Mesothelial cell of epicardium (in vitro differentiated cells): Measurements from ENCODE around the gene HBS1L. TPM values are rescaled to one million over a fixed set of nuclear protein-coding genes. Genes with fewer than 3 reads are reported as not detected.
A peak's percentile ranks its signal among the peaks of the same experiment; 100 is the strongest.

ENCODE experiments used
- DNase-seq, 2 experiments: peaks; one replicate each; pipeline ENCODE4 v3.0.0; 2021; ENCODE audit warnings: low spot score in 2 of 2; ENCODE audit not compliant: unreplicated experiment in 2 of 2
- H3K27ac Mint-ChIP-seq: 2 replicates; pipeline ENCODE4 v1.8.0; 2021; ENCODE audit warnings: mixed read lengths
- H3K27me3 Mint-ChIP-seq: 2 replicates; pipeline ENCODE4 v1.8.0; 2021; ENCODE audit warnings: low read depth, mixed read lengths
- H3K36me3 Mint-ChIP-seq: 2 replicates; pipeline ENCODE4 v1.8.0; 2021; ENCODE audit warnings: mixed read lengths
- H3K4me1 Mint-ChIP-seq: 2 replicates; pipeline ENCODE4 v1.8.0; 2021; ENCODE audit warnings: mixed read lengths
- H3K4me3 Mint-ChIP-seq: 2 replicates; pipeline ENCODE4 v1.8.0; 2021; ENCODE audit warnings: mild to moderate bottlenecking, moderate library complexity, mixed read lengths
- H3K9me3 Mint-ChIP-seq: 2 replicates; pipeline ENCODE4 v1.8.0; 2021; ENCODE audit warnings: mixed read lengths
- CTCF ChIP-seq: fragments of 200-600 bp; sonication (generic); IDR thresholded peaks from one replicate; pipeline ENCODE4 v1.5.0; 2021; ENCODE audit warnings: antibody characterized with exemption; ENCODE audit not compliant: unreplicated experiment
- total RNA-seq: library from RNA; stranded (reverse); gene quantifications from 3 replicates; pipeline ENCODE4 v1.2.1, GENCODE V29; 2021

Gene HBS1L
- total RNA-seq, 1 donor from 2014 or later, result 75.7 TPM

- H3K9me3 Mint-ChIP-seq, result no peaks in the 10 kb centered on the region
- H3K36me3 Mint-ChIP-seq, result no peaks in the 10 kb centered on the region
- no peak for DNase-seq
- peaks cover 14% of the 10 kb centered on the region for H3K27me3 Mint-ChIP-seq
- no peak overlapping the region for H3K27ac Mint-ChIP-seq
- H3K4me1 Mint-ChIP-seq, result peaks cover 19% of the 10 kb centered on the region
- TF ChIP-seq CTCF, result no peak
- H3K4me3 Mint-ChIP-seq, result no peak overlapping the region
Observed at GRCh38 chr6:135056632-135057031, 2.0 kb upstream of the HBS1L start.

GRCh38 chr6:135054226-135054568 is 425 bp downstream of the HBS1L start:
- peaks cover 19% of the 10 kb centered on the region for H3K4me1 Mint-ChIP-seq
- peaks cover 2% of the 10 kb centered on the region for H3K27me3 Mint-ChIP-seq
- no peak for DNase-seq
- H3K9me3 Mint-ChIP-seq, result no peaks in the 10 kb centered on the region
- H3K27ac Mint-ChIP-seq, result peak overlapping the region; percentile 96
- H3K36me3 Mint-ChIP-seq, result peaks cover 4% of the 10 kb centered on the region
- H3K4me3 Mint-ChIP-seq, result peak overlapping the region; percentile 92
- TF ChIP-seq CTCF, result no peak

- Mint-ChIP-seq H3K4me3 (peak overlapping the region; percentile 92), H3K36me3 (peaks cover 12% of the 10 kb centered on the region), H3K27me3 (no peaks in the 10 kb centered on the region), H3K9me3 (no peaks in the 10 kb centered on the region), H3K27ac (peak overlapping the region; percentile 96), H3K4me1 (peaks cover 19% of the 10 kb centered on the region)
- no peak for TF ChIP-seq CTCF
- no peak for DNase-seq
Observed at GRCh38 chr6:135053406-135053805, 1.2 kb downstream of the HBS1L start.

- Mint-ChIP-seq H3K9me3 (no peaks in the 10 kb centered on the region), H3K4me1 (peaks cover 19% of the 10 kb centered on the region), H3K27ac (no peak overlapping the region), H3K27me3 (no peaks in the 10 kb centered on the region), H3K36me3 (peaks cover 14% of the 10 kb centered on the region), H3K4me3 (peak overlapping the region; percentile 92)
- TF ChIP-seq CTCF, result no peak
- no peak for DNase-seq
Observed at GRCh38 chr6:135052939-135053338, 1.7 kb downstream of the HBS1L start.

- H3K9me3 Mint-ChIP-seq, result no peaks in the 10 kb centered on the region
- no peak overlapping the region for H3K27ac Mint-ChIP-seq
- no peak for TF ChIP-seq CTCF
- no peak overlapping the region for H3K4me3 Mint-ChIP-seq
- H3K27me3 Mint-ChIP-seq, result no peaks in the 10 kb centered on the region
- H3K4me1 Mint-ChIP-seq, result peaks cover 12% of the 10 kb centered on the region
- DNase-seq, result no peak
- peaks cover 18% of the 10 kb centered on the region for H3K36me3 Mint-ChIP-seq
Observed at GRCh38 chr6:135048915-135049314, 5.7 kb downstream of the HBS1L start.

GRCh38 chr6:135047336-135047735 is 7.3 kb downstream of the HBS1L start:
- TF ChIP-seq CTCF, result no peak
- peaks cover 1% of the 10 kb centered on the region for H3K4me1 Mint-ChIP-seq
- no peak overlapping the region for H3K27ac Mint-ChIP-seq
- H3K36me3 Mint-ChIP-seq, result peaks cover 18% of the 10 kb centered on the region
- H3K27me3 Mint-ChIP-seq, result no peaks in the 10 kb centered on the region
- DNase-seq, result no peak
- H3K4me3 Mint-ChIP-seq, result no peak overlapping the region
- no peaks in the 10 kb centered on the region for H3K9me3 Mint-ChIP-seq
